B cell (primary cell): ENCODE measurements around the gene STAM. TPM values are rescaled to one million over a fixed set of nuclear protein-coding genes. Genes with fewer than 3 reads are reported as not detected.

Source experiments
- ATAC-seq: fragments of 200-7000 bp; cut with Tn5 transposase; one replicate; pipeline ENCODE4 v1.10.0; 2021; ENCODE audit warnings: low read depth, mild to moderate bottlenecking, moderate number of reproducible peaks, moderate library complexity
- CTCF ChIA-PET: fragments of 350-600 bp; sonication (Branson Sonifier 250); formaldehyde crosslinking; loops from one replicate; lab custom pipeline; 2021; ENCODE audit warnings: antibody characterized with exemption, inconsistent platforms; lab: Charles Lee
- POLR2A ChIA-PET: fragments of 350-600 bp; sonication (Branson Sonifier 250); formaldehyde crosslinking; loops from one replicate; lab custom pipeline; 2021; ENCODE audit warnings: antibody characterized with exemption; lab: Charles Lee
- DNase-seq: peaks from one replicate; pipeline ENCODE4 v3.0.0; 2013
- H2AFZ ChIP-seq: 2 replicates; pipeline ENCODE4 v1.6.1; 2012; ENCODE audit warnings: mild to moderate bottlenecking, low read depth, low read length; ENCODE audit not compliant: insufficient read depth, poor library complexity, severe bottlenecking
- H3K27ac ChIP-seq, 2 donors: 1 replicate in 1 of 2; 2 replicates in 1 of 2; pipeline ENCODE4 v1.5.1; 2012 to 2013; ENCODE audit warnings: low read length in 2 of 2, mild to moderate bottlenecking in 2 of 2, moderate library complexity in 1 of 2
- H3K27me3 ChIP-seq, 4 experiments: fragments of 200-600 bp in 1 of 4; sonication (generic) in 1 of 4; replicated peaks in 1 of 4; 1 replicate in 2 of 4; 2 replicates in 2 of 4; pipeline versions ENCODE4 v1.6.1 to v1.7.0; 2013 to 2016; ENCODE audit warnings: low read length in 3 of 4, mild to moderate bottlenecking in 2 of 4, mixed read lengths in 1 of 4, moderate library complexity in 1 of 4; ENCODE audit not compliant: insufficient read depth in 4 of 4, control insufficient read depth in 3 of 4; ENCODE audit errors: control extremely low read depth in 1 of 4
- H3K36me3 ChIP-seq, 2 experiments: replicated peaks in 1 of 2; 1 replicate in 1 of 2; 2 replicates in 1 of 2; pipeline versions ENCODE4 v1.6.1 to v1.7.1; 2013; ENCODE audit warnings: low read length in 1 of 2; ENCODE audit not compliant: insufficient read depth in 2 of 2, control insufficient read depth in 1 of 2; ENCODE audit errors: control extremely low read depth in 1 of 2, extremely low read depth in 1 of 2
- H3K4me1 ChIP-seq, 2 donors: fragments of 200-600 bp in 1 of 2; sonication (generic) in 1 of 2; 1 replicate in 1 of 2; 2 replicates in 1 of 2; pipeline versions ENCODE4 v1.5.1 to v1.6.1; 2013 to 2017; ENCODE audit warnings: low read length in 2 of 2; ENCODE audit not compliant: control insufficient read depth in 2 of 2, insufficient read depth in 2 of 2
- H3K4me2 ChIP-seq: replicated peaks from 2 replicates; pipeline ENCODE3; 2012; ENCODE audit warnings: mild to moderate bottlenecking, low read depth, low read length; ENCODE audit not compliant: poor library complexity, severe bottlenecking
- H3K4me3 ChIP-seq, 5 experiments: fragments of 200-600 bp in 1 of 5; sonication (generic) in 1 of 5; 1 replicate in 3 of 5; 2 replicates in 2 of 5; pipeline versions ENCODE4 v1.5.1 to v1.7.0; 2011 to 2016; ENCODE audit warnings: low read length in 4 of 5, mild to moderate bottlenecking in 4 of 5, low read depth in 2 of 5, control low read depth in 1 of 5, moderate library complexity in 1 of 5; ENCODE audit not compliant: insufficient read depth in 1 of 5; ENCODE audit errors: control extremely low read depth in 1 of 5, extremely low read depth in 1 of 5
- H3K79me2 ChIP-seq: fragments of 200-600 bp; sonication (generic); one replicate; pipeline ENCODE4 v1.6.0; 2016; ENCODE audit warnings: low read length; ENCODE audit not compliant: control insufficient read depth, insufficient read depth
- H3K9ac ChIP-seq: fragments of 200-600 bp; sonication (generic); 2 replicates; pipeline ENCODE4 v1.6.1; 2017; ENCODE audit warnings: mild to moderate bottlenecking, low read length, moderate library complexity
- H3K9me3 ChIP-seq, 3 donors: one replicate each; pipeline versions ENCODE4 v1.6.1 to v1.7.1; 2013; ENCODE audit warnings: low read length in 2 of 3; ENCODE audit not compliant: control insufficient read depth in 2 of 3, insufficient read depth in 1 of 3; ENCODE audit errors: control extremely low read depth in 1 of 3
- H4K20me1 ChIP-seq: 2 replicates; pipeline ENCODE4 v1.6.0; 2012; ENCODE audit warnings: mild to moderate bottlenecking, low read length; ENCODE audit not compliant: insufficient read depth, control insufficient read depth, poor library complexity, severe bottlenecking
- H3K27ac Mint-ChIP-seq: one replicate; pipeline ENCODE4 v1.8.0; 2021; ENCODE audit warnings: mixed read lengths
- H3K27me3 Mint-ChIP-seq: one replicate; pipeline ENCODE4 v1.8.0; 2021; ENCODE audit warnings: mixed read lengths
- H3K4me1 Mint-ChIP-seq: one replicate; pipeline ENCODE4 v1.8.0; 2021; ENCODE audit warnings: mixed read lengths
- H3K4me3 Mint-ChIP-seq: one replicate; pipeline ENCODE4 v1.8.0; 2021; ENCODE audit warnings: mixed read lengths
- H3K9me3 Mint-ChIP-seq: one replicate; pipeline ENCODE4 v1.8.0; 2022; ENCODE audit warnings: mixed read lengths; ENCODE audit not compliant: insufficient read depth
- CTCF ChIP-seq: fragments of 200-600 bp; IDR thresholded peaks from one replicate; pipeline ENCODE4 v1.8.0; 2022; ENCODE audit warnings: antibody characterized with exemption, mild to moderate bottlenecking
- EZH2 ChIP-seq: IDR thresholded peaks from 2 replicates; pipeline ENCODE4 v1.6.1; 2012; ENCODE audit warnings: borderline replicate concordance, low read depth, mild to moderate bottlenecking, moderate library complexity, low read length; ENCODE audit not compliant: insufficient read depth, poor library complexity, severe bottlenecking
- WGBS: methylation state at CpG from one replicate; pipeline ENCODE4 v1.1.5; 2013; ENCODE audit warnings: missing lambda C conversion rate; ENCODE audit not compliant: insufficient coverage; 5-methylcytosine and 5-hydroxymethylcytosine counted together
- intact Hi-C: fragments of 100-400 bp; cut with micrococcal nuclease; formaldehyde crosslinking; loops from one replicate; pipeline ENCODE4 v1.10.0; 2022
- polyA plus RNA-seq: library from polyadenylated mRNA; depleted of rRNA; stranded (reverse); fragments of >200 nt; gene quantifications from 2 replicates; pipeline ENCODE4 v1.2.3, GENCODE V29; 2012
- total RNA-seq, 2 donors: library from RNA; stranded (reverse); fragments of 120-200 nt in 1 of 2; gene quantifications; 1 replicate in 1 of 2; 2 replicates in 1 of 2; pipeline versions ENCODE4 v1.2.3 to v1.2.4, GENCODE V29; 2013 to 2022

STAM gene
- total and polyA plus RNA-seq, 2 donors (not counting 1 experiment from before 2014, with no cell fraction given), result 9.1 to 35.1 TPM

- no peak overlapping the region for H3K4me3 Mint-ChIP-seq
- DNase-seq, result no peak
- H2AFZ ChIP-seq, result no peak overlapping the region
- TF ChIP-seq EZH2 (no peak), CTCF (no peak)
- POLR2A ChIA-PET, result no interaction called here
- CTCF ChIA-PET, result no interaction called here
- no peak overlapping the region for H3K27ac Mint-ChIP-seq
- no peak overlapping the region for H3K4me3 ChIP-seq
- no peaks in the 10 kb centered on the region for H3K27me3 Mint-ChIP-seq
- H3K9me3 ChIP-seq, result no peaks in the 10 kb centered on the region
- no peaks in the 10 kb centered on the region for H3K4me1 Mint-ChIP-seq
- no peaks in the 10 kb centered on the region for H3K79me2 ChIP-seq
- intact Hi-C loops, result no loop called here
- H3K27ac ChIP-seq, result no peak overlapping the region
- H3K4me2 ChIP-seq, result no peak overlapping the region
- no peaks in the 10 kb centered on the region for H4K20me1 ChIP-seq
- H3K36me3 ChIP-seq, result peaks cover 10 to 45% of the 10 kb centered on the region in 2 experiments
- no peaks in the 10 kb centered on the region for H3K4me1 ChIP-seq
- WGBS, result 100% methylated on average over 3 of the region's 10 CpGs
- no peak for ATAC-seq
- no peak overlapping the region for H3K9ac ChIP-seq
- no peaks in the 10 kb centered on the region for H3K27me3 ChIP-seq
- H3K9me3 Mint-ChIP-seq, result no peaks in the 10 kb centered on the region
Measured at GRCh38 chr10:17708821-17709220, 64.9 kb downstream of the STAM start.

DNA sequence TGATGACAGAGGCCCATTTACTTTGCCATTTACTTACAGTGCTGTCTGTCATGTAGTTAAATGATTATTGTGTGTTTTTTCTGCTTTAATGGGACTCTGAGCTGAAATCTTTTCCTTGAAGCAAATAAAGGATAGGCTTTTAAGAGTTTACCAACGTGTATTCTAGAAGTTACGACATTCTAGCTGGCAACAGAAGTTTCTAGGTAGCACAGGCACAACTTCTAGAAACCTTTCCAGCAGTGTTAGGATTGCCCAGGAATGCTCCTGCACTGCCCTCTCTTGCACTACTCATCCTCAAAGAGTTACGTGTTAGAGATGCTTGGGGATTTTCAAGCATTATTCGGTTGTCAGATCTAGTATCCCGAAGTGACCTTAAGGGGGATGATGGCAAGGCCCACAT, 65.5 kb downstream of the STAM start:
- ATAC-seq (no peak), DNase-seq (no peak)
- H3K27ac ChIP-seq, result no peak overlapping the region
- no peak overlapping the region for H3K4me3 ChIP-seq
- Mint-ChIP-seq H3K4me1 (no peaks in the 10 kb centered on the region), H3K27me3 (no peaks in the 10 kb centered on the region), H3K9me3 (no peaks in the 10 kb centered on the region), H3K27ac (no peak overlapping the region), H3K4me3 (no peak overlapping the region)
- peaks cover 10 to 50% of the 10 kb centered on the region in 2 experiments for H3K36me3 ChIP-seq
- H3K79me2 ChIP-seq, result no peaks in the 10 kb centered on the region
- intact Hi-C loops, result no loop called here
- H3K4me2 ChIP-seq, result no peak overlapping the region
- ChIA-PET CTCF (no interaction called here), POLR2A (no interaction called here)
- H3K27me3 ChIP-seq, result no peaks in the 10 kb centered on the region
- no peak overlapping the region for H3K9ac ChIP-seq
- H2AFZ ChIP-seq, result no peak overlapping the region
- no peaks in the 10 kb centered on the region for H3K9me3 ChIP-seq
- no peaks in the 10 kb centered on the region for H3K4me1 ChIP-seq
- H4K20me1 ChIP-seq, result no peaks in the 10 kb centered on the region
- no peak for TF ChIP-seq EZH2
- no peak for TF ChIP-seq CTCF
- WGBS, result 89% methylated on average over 3 of the region's 5 CpGs
